Measurements from ENCODE around the gene WDR54.

DNA sequence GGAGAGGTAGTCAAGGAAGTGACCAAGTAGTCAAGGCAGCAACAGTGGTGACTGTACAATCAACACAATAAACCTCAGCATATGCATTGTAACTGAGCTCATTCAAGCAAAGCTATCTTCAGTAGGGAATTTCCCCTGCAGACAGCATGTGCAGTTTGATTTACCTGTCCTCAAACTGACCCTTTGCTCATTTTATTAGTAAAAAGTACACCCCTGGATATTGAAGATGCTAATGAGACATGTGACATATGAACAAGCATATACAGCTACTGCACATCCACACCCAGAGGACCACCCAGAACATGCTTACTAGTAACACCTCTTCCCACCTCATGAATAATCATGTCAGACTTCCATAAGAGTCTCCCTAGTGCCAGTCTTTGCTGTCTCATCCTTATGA lies 15.5 kb upstream of the WDR54 start:
- TF ChIP-seq POLR2AphosphoS5 (IDR thresholded peaks at IDR 0.05; ENCODE audit: borderline replicate concordance, low read depth, low read length) (no peak), EZH2 (IDR thresholded peaks at IDR 0.05) (no peak)

Measured in SK-N-MC (cell line).